LNCAP (cell line): Measurements from ENCODE around the gene C1orf216.

ENCODE experiments used
- CTCF ChIP-seq: fragments of 450-650 bp; IDR thresholded peaks from 2 replicates; pipeline ENCODE4 v1.5.1; 2017; ENCODE audit warnings: mild to moderate bottlenecking

C1orf216 gene

GRCh38 chr1:35668506-35668905 is 50.2 kb downstream of the C1orf216 start:
- TF ChIP-seq CTCF: no peak

GRCh38 chr1:35666916-35667315 is 51.8 kb downstream of the C1orf216 start:
- TF ChIP-seq CTCF: no peak

GRCh38 chr1:35666216-35666615 is 52.5 kb downstream of the C1orf216 start:
- no peak for TF ChIP-seq CTCF
